ENCODE data around the gene ZCCHC24. TPM values are rescaled to one million over a fixed set of nuclear protein-coding genes. Genes with fewer than 3 reads are reported as not detected.

The ZCCHC24 gene
- total and polyA plus RNA-seq, 12 donors: 5.8 to 49.0 (median 24.8) TPM

- no peaks in the 10 kb centered on the region for H3K4me1 ChIP-seq (replicated peaks in 1 of 2)
- TF ChIP-seq POLR2A (IDR thresholded peaks at IDR 0.05) (no peak), CTCF (IDR thresholded peaks at IDR 0.05) (no peak)
- no peak overlapping the region for H3K27ac ChIP-seq
- no peaks in the 10 kb centered on the region for H3K27me3 ChIP-seq
- intact Hi-C loops (cut with DNase I): no loop called here
- H3K9me3 ChIP-seq (replicated peaks in 1 of 3): no peaks in the 10 kb centered on the region
- peaks cover 0 to 20% of the 10 kb centered on the region in 2 donors for H3K36me3 ChIP-seq (replicated peaks in 1 of 2)
- H3K4me3 ChIP-seq: no peak overlapping the region
- 84 to 89% (median 88%) methylated on average over 5 of the region's 5 CpGs for WGBS, 4 donors
- no peak for DNase-seq
Measured at GRCh38 chr10:79358811-79359210, 86.6 kb downstream of the ZCCHC24 start.

- Histone ChIP-seq H3K36me3 (replicated peaks in 1 of 2) (peaks cover 0 to 36% of the 10 kb centered on the region in 2 donors), H3K27ac (no peak overlapping the region), H3K9me3 (replicated peaks in 1 of 3) (no peaks in the 10 kb centered on the region), H3K27me3 (no peaks in the 10 kb centered on the region), H3K4me1 (replicated peaks in 1 of 2) (no peaks in the 10 kb centered on the region), H3K4me3 (no peak overlapping the region)
- TF ChIP-seq CTCF (IDR thresholded peaks at IDR 0.05): no peak
- TF ChIP-seq POLR2A (IDR thresholded peaks at IDR 0.05): no peak
- peak in 1 of 7 donors; percentile 13 for DNase-seq
- intact Hi-C loops (cut with DNase I): no loop called here
- 92 to 99% (median 94%) methylated on average over 9 of the region's 9 CpGs for WGBS, 4 donors
Measured at GRCh38 chr10:79357180-79357579, 88.2 kb downstream of the ZCCHC24 start.

- TF ChIP-seq CTCF (IDR thresholded peaks at IDR 0.05) (no peak), POLR2A (IDR thresholded peaks at IDR 0.05) (no peak)
- H3K9me3 ChIP-seq (replicated peaks in 1 of 3): no peaks in the 10 kb centered on the region
- no peak overlapping the region for H3K4me3 ChIP-seq
- WGBS, 4 donors: 78 to 94% (median 82%) methylated on average over 5 of the region's 5 CpGs
- intact Hi-C loops (cut with DNase I): no loop called here
- H3K4me1 ChIP-seq (replicated peaks in 1 of 2): no peaks in the 10 kb centered on the region
- DNase-seq: peak in 2 of 7 donors; percentile 13 to 43
- H3K27ac ChIP-seq: no peak overlapping the region
- peaks cover 0 to 47% of the 10 kb centered on the region in 2 donors for H3K36me3 ChIP-seq (replicated peaks in 1 of 2)
- H3K27me3 ChIP-seq: no peaks in the 10 kb centered on the region
Measured at GRCh38 chr10:79356104-79356503, 89.3 kb downstream of the ZCCHC24 start.

- Histone ChIP-seq H3K27ac (no peak overlapping the region), H3K9me3 (replicated peaks in 1 of 3) (no peaks in the 10 kb centered on the region), H3K4me3 (no peak overlapping the region), H3K27me3 (no peaks in the 10 kb centered on the region), H3K36me3 (replicated peaks in 1 of 2) (peaks cover 0 to 53% of the 10 kb centered on the region in 2 donors), H3K4me1 (replicated peaks in 1 of 2) (peaks cover under 1 to 4% of the 10 kb centered on the region in 2 donors)
- DNase-seq: peak in 1 of 7 donors; percentile 8
- intact Hi-C loops (cut with DNase I): no loop called here
- 78 to 88% (median 83%) methylated on average over 6 of the region's 6 CpGs for WGBS, 4 donors
- TF ChIP-seq CTCF (IDR thresholded peaks at IDR 0.05) (no peak), POLR2A (IDR thresholded peaks at IDR 0.05) (no peak)
Measured at GRCh38 chr10:79355420-79356017, 89.9 kb downstream of the ZCCHC24 start.
